DMS 273 (cell line): Measurements from ENCODE around the gene ADGRA3.

Source experiments
- DNase-seq: peaks from one replicate; lab custom pipeline; 2025; ENCODE audit not compliant: unreplicated experiment; lab: John Stamatoyannopoulos, UW

ADGRA3 gene

GRCh38 chr4:22454216-22454838, 61.5 kb downstream of the ADGRA3 start:
- no peak for DNase-seq

DNA sequence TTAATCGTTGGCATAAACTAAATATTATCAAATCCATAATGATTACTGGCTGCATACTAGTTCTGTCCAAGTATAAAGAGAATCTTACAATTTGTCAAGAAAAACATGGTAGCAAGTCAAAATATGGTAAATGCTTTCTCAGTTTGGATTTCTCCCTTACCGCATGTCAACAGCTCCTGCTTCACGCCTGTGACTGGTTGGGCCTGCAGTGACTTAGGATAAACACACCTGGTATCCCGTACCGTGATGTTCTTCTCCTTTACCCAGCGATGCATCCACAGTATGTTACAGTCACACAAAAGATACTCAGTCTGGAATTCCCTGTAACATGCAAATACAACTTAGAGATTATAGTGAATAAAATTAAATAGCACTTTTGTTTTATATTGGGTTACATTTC, 71.1 kb downstream of the ADGRA3 start:
- no peak for DNase-seq

GRCh38 chr4:22442956-22443355, 72.9 kb downstream of the ADGRA3 start:
- no peak for DNase-seq

DNA sequence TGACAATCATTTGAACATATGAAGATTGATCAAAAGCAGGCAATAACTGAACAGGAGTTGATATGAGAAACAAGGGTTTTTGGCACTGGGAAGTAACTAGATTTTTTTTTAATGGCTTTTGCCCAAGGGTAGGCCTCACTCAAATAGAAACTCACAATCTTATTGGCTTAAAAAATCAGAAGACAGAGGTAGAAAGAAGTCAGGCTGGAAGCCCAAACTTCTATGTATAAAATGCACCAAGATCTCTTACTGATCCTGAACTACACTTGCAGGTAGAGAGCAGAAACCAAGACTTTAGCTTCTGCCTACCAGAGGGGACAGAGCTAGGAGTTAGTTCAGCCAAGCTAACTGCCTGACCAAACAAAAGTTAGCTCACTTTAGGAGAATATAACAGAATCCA, 74.9 kb downstream of the ADGRA3 start:
- no peak for DNase-seq

- no peak for DNase-seq
Measured at GRCh38 chr4:22439947-22440346, 75.9 kb downstream of the ADGRA3 start.

DNA sequence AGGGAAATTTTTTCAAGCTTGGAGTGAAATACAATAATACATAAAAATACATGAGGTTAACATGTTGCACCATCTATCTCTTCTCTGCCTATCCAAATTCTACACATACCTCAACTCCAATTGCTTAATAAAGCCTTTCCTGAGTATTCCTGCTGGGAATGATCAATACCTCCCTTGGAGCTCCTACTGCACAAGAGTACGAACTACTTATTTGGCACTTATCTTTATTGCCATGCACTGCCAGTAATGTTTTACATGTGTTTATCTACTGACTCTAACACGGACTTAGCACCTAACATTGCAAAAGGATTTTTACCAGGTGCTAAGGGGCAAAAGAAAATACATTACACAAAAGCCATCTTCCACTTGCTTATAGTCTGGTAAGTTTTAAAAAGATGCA, 80.2 kb downstream of the ADGRA3 start:
- no peak for DNase-seq

DNA sequence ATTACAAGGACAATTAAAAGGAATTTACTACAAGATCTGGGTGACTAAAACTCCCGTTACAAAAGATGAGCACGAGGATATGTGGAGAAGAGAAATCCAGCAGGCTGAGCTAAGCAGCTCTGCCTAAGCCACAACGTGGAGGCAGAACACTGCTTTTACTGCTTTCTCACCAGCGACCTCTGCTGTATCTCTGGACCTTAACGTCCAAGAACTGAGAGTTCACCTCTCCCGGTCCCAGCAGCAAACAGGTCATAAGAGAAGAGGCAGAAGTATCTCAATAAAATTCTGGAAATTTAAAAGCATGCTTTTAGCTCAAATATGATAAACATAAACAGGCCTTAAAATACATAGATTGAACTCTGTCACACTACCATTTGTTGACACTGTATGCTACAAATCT, 81.0 kb downstream of the ADGRA3 start:
- DNase-seq = peak; percentile 9

GRCh38 chr4:22430626-22431025, 85.2 kb downstream of the ADGRA3 start:
- no peak for DNase-seq

- no peak for DNase-seq
Measured at GRCh38 chr4:22428441-22428840, 87.4 kb downstream of the ADGRA3 start.

DNA sequence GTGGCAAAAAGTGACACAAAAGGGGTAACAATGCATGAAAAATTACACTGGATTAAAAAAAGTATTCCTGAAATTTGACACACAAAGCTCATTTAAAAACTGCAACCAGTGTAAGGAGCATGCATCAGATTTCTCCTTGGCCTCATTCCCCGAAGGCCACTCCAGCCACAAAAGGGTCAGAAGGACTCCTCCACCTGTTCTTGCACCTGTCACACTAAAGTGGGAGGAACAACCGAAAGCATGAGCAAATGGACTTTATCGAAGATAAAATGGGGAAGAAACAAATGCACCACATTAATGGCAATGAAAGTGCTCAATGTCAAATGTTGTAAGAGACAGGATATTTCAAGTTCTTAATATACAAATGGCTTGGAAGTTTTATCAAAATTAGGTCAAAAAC, 88.2 kb downstream of the ADGRA3 start:
- DNase-seq = peak; percentile 1

DNA sequence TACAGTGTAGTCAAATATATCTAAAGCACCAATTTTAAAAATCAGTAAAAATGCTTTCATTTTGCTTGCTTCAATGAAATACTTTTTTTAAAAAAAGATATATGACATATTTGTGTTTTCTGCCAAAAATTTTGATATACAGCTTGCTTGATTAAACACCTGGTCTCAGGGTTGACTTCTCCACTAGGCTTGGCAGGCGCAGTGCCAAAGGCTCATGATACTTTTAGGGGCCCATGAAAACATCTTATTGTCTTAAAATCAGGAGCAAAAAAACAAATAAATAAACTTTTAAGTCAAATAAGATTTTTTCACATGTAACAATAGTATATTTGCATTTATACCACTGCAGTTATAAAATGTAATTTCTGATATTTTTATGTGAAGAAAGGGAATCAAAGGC, 95.6 kb downstream of the ADGRA3 start:
- DNase-seq = no peak

GRCh38 chr4:22417408-22417807, 98.5 kb downstream of the ADGRA3 start:
- no peak for DNase-seq

GRCh38 chr4:22416403-22416802, 99.5 kb downstream of the ADGRA3 start:
- DNase-seq = no peak

GRCh38 chr4:22414833-22415232, 101.0 kb downstream of the ADGRA3 start:
- no peak for DNase-seq

DNA sequence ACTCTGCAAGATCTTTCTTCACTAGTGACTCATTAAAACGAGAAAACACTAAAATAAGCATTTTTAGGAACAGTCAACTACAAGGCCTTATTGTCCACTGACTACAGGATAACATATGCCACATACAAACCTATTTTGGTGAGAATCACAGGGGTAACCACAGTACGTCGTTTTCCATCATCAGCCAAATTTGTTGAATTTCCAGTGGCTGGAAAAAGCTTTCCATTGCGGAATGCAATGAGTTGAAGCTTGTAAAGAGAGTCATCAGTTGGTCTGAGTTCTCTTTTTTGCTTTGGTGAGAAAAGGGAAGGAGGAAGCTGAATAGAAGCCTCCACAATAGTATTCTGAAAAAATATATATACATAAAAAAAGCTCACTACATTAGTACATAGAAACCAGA, 102.4 kb downstream of the ADGRA3 start:
- no peak for DNase-seq

- no peak for DNase-seq
Measured at GRCh38 chr4:22412013-22412412, 103.9 kb downstream of the ADGRA3 start.

- DNase-seq = peak; percentile 15
Measured at GRCh38 chr4:22410645-22411247, 105.1 kb downstream of the ADGRA3 start.

GRCh38 chr4:22408474-22408873, 107.4 kb downstream of the ADGRA3 start:
- no peak for DNase-seq

DNA sequence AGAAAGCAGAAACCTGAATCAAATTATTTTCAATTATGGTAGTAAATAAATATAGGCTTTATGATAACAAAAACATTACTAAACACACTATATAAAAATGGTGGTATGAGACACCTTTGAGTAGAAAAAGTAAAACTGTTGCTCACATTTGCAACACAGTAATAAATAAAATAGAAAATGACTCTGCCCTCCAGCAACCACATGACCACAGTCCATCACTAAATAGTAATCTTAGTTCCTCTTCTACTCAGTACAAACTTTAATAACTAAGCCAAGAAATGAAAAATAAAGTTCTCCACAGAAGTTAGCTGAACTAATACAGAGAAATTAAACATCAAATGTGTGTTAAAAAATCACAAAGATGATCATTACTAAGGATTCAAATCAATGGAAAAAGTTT, 108.5 kb downstream of the ADGRA3 start:
- no peak for DNase-seq

DNA sequence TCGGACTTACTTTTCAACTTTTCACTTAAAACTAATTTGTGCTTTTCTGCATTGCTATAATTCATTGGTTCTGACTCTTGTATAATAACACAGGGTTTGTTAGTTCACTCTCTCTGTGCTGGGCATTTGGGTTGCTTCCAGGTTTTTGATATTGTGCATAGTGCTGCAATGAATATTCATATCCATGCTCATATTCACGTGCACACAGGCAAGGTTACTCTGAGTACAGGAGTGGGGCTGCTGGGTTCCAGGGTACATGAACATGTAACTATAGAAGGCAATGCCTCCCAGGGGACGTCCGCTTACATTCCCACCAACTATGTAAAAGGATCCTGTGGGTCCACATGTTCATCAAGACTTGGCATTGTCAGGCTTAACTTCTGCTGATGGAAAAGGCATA, 117.2 kb downstream of the ADGRA3 start:
- no peak for DNase-seq

DNA sequence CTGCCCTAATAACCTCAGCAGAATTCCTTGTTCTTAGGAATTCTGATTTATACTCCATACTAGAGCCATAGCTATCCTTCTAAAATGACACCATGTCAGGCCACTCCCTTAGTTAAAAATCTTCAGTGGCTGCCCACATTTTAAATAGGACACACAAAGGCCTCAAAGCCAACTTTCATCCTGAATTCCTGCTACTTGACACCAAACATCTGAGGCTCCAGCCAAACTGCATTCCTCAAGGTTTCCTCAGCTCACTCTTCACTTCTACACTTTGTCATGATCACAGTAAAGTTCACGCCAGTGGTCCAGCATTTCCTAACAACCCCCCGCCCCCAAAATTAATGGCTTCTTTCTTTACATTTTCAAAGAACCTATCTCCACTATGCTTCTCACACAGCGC, 124.3 kb downstream of the ADGRA3 start:
- no peak for DNase-seq

DNA sequence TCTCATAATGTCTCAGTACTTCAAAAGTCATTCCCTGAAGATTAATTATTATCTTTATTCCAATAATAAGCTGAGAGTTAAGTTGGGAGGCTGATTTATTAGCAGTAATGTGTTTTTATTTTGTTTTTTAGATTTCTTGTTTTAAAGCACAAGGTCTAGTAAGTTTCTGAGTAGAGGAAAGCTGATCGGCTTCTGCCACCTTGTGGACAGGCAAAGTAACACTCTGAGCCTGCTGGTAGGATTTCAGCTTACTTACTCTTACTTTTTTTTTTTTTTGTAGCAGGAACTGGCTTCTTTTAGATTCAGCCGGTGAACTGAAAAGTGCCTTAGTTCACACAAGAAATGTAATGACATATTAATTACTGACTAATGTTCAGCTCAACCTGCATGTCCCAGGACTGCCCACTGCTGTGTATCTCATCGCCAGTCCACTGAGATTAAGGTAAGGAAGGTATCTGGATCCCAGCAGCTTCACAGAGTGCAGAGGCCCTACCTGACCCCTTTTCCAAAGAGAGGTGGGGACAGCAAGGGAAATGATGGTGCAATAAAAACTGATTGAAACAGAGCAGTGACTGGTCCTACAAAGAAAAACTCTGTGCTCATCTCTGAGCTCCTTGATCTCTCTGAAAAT, 126.5 kb downstream of the ADGRA3 start:
- DNase-seq = peak; percentile 56

GRCh38 chr4:22385611-22386011, 130.3 kb downstream of the ADGRA3 start:
- DNase-seq = no peak
